GM18519 (cell line): ENCODE results near the gene CTRL.
"Not testable (repeated sequence)": the region's sequence is repeated elsewhere in the genome, so short reads cannot be mapped to it uniquely, and the experiment has no call there.

Experiments
- ATAC-seq: cut with Tn5 transposase; IDR thresholded peaks from one replicate; pipeline ENCODE4 v1.9.1; 2021; ENCODE audit warnings: mild to moderate bottlenecking, moderate library complexity; ENCODE audit not compliant: unreplicated experiment, low FRiP score

CTRL gene

DNA sequence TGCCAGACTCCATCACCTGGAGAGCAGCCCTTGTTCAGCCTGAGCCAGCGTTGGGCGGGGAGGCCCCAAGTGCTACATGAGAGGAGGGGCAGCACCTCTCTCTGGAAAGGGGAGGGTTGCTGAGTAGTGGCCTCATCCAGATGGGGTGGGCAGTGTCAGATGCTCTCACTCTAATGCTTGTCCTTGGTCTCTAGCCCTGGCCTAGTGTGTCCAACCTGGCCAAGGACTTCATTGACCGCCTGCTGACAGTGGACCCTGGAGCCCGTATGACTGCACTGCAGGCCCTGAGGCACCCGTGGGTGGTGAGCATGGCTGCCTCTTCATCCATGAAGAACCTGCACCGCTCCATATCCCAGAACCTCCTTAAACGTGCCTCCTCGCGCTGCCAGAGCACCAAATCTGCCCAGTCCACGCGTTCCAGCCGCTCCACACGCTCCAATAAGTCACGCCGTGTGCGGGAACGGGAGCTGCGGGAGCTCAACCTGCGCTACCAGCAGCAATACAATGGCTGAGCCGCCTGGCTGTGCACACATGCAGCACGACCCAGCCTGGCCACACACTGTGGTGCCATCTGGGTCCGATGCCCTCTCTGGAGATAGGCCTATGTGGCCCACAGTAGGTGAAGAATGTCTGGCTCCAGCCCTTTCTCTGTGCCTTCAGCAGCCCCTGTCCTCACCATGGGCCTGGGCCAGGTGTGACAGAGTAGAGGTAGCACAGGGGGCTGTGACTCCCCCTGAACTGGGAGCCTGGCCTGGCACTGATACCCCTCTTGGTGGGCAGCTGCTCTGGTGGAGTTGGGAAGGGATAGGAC, 4.3 kb downstream of the CTRL start:
- no peak for ATAC-seq

DNA sequence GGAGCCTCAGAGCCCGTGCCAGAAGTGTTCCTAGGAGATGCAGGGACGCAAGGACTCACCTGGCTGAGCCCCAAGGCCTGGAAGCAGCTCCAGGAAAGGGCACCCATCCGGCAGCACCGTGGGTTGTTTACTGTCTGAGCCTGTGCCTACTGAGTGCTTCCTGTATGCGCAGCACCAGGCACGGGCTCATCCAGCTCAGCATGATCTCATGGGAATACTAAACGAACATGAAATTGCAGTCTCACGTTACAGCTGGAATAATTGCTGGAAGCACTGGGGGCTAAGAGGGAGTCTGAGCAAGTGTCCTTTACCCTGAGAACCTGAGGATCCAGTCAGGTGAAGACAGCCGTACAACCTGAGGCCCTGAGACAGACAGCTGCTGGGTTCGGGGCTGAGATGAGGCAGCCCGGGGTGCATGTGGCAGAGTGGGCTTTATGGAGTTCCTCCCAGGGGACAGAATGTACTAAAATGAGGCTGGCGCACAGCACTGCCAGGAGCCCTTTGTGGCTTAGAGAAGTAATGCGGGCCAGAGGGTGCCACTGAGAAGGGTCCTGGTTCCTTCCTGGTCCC, 5.4 kb downstream of the CTRL start:
- no peak for ATAC-seq

DNA sequence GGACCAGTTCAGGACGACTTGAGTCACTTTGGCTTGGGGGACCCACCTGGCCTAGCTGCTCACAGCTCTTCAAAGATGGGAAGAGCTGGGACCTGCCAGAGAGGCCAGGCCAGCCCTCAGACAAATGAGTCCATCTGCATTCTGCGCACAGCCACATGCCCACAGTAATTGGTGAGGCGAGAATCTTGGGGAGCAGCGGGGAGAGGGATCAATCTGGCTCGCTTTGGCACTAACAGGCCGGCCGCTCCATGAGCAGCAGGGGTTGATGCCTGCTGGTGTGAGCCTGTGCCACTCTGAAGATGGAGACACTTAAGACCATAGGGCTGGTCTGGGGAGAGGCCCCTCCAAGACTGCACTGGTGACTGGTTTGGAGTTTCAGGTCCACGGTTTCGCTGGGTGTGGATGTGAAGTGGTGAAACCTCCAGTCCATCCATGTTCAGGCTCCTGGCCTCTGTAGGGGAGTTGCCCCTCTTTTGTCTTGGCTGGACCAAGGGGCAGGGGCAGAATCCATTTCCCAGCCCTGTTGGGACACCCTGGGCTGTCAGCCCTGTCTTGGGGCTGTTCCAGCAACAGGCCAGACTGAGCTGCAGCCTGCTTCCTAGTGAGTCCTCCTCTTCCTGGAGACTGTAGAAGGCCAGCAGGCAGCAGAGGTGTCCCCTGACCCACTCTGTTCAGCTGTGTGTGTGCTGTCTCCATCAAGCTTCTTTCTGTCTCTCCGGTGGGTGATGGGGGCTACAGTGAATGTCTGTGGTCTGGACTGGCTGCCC, 7.3 kb downstream of the CTRL start:
- no peak for ATAC-seq

DNA sequence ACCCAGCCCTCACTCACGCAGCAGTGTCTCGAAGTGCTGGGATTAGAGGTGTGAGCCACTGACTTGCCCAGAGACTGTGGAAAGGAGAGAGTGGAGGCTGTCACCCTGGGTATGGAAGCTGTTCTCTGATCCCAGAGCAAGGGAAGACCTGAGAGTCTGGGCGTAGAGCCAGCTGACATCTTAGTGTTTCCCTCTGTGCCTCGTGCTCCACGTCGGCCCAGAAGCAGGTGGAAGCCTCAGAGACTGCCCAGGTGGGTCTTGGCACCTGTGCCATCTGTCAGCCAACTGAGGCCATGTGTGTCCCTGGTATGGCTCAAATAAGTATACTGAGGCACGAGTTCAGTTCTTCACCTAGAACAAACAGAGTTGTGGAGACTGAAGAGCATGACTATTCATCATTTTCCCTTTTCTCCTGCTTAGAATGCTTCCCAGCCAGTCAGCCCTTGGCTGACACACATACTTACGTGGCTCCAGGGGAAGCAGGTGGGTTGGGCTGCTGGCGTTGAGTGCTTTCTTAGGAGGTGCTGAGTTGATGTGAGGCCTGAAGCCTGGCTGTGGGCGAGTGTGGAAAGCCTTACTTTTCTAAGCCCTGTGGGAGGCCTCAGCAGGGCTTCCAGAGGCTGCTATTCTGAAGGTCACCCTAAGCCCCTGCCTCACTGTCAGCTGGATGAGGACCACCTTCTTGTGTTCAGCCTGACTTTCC, 8.1 kb downstream of the CTRL start:
- ATAC-seq, result no peak

DNA sequence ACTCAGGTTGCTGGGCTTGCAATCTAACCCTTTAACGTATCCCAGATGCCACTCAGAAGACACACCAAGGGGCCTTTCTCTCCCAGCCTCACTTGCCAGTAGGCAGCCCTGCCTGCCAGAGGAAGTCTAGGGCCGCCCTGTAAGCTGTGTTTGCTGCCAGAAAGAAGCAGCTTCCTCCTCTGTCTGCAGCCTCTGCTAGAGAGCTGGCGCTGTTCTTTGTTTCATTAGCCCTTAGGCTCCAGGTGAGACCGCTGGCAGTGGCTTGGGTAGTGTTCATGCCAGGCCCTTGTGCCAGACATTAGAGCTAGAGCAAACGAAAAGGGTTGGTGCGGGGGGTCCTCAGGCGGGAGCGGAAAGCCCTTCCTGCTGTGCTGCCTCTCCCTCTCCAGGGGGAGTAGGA, 8.9 kb downstream of the CTRL start:
- no peak for ATAC-seq

DNA sequence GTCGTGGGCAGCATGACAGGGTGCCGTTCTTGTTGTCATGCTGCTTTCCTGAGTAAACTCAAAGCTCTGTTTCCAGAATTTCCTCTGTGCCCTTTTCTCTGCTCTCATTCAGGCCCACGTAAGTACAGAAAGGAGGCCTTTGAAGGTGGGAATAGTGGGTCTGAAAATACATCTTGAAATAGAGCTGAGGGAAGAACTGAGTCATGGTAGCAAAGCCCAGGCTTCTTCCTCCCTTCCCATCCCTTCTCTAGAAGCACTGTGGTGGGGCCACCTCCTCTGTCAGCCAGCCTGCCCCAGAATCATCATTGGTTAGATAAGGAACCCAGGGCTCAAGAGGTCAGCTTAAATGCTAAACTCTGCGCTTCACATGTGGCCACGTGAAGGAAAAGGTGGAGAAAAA, 9.4 kb downstream of the CTRL start:
- no peak for ATAC-seq

DNA sequence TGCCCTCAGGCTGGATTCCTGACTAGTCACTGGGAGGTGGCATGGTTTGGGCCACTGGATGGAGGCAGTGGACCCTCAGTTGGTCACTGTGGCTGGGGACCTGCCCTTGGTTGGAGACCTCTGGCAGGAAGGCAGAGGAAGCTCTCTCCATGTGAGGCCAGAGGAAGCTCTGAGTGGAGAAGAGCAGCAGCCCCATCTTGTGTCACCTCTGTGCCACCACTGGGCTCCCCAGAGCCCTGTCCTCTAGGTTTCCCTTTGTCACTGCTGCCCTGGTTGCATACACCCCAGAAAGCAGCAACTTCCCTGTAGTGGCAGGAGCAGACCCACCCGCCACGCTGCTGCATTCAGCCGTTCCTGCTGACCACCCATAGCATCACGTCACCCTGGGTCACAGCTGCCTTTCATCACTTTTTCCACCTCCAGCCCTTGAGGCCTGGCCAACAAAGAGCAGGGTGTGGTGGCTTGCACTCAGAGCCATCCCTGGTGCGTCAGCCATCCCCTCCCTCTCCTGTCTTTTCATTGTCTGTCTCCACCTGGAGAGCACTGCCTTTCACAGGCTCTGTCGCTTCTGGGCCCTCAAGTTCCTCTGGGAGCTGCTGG, 11.9 kb downstream of the CTRL start:
- no peak for ATAC-seq

DNA sequence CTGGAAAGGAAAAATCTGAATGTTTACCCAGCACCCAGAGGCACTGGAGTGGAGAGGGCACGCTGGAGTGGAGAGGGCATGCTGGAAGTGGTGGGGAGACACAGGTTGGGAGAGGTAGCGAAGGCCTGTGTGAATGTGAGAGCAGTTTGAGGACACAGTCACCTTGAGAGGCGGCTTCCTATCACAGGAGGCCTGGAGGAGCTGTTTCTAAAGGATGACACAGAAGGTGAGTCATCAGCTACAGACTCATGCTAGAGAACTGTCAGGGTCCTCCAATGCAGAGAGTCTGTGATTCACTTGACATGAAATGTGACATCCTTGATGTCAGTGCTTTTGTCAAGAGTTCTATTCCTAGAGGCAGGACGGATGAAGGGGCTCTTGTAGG, 13.8 kb downstream of the CTRL start:
- no peak for ATAC-seq

DNA sequence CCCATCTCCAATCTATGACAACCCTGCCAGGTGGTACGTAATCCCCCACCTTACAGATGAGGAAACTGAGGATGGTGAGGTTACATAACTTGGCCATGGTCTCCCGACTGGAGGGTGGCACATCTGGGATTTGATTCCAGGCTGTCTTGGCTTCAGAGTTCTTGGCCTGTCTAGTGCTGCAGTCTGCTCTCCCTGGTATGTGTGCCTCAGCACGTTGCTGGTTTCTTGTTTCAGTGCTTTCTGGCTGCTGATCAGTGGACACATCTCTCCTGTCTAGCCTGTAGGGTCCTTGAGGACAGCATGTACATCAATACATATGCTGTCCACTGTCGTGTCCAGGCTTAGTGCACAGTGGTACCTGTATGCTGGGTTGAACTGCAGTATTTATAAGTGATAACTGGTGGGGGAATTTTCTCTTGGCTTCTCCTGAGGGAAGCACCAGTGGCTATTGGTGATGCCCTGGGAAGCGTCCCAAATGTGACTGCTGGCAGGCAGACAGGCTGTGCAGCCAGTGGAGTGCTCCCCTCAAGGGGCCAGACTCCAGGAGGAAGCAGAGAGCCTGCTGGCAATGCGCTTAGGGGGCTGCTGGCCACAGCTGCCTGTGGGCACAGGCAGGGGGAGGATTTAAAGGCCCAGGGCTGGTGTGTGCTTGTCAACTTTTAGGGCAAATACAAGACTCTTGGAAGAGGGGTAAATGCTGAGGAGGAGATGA, 14.4 kb downstream of the CTRL start:
- no peak for ATAC-seq

DNA sequence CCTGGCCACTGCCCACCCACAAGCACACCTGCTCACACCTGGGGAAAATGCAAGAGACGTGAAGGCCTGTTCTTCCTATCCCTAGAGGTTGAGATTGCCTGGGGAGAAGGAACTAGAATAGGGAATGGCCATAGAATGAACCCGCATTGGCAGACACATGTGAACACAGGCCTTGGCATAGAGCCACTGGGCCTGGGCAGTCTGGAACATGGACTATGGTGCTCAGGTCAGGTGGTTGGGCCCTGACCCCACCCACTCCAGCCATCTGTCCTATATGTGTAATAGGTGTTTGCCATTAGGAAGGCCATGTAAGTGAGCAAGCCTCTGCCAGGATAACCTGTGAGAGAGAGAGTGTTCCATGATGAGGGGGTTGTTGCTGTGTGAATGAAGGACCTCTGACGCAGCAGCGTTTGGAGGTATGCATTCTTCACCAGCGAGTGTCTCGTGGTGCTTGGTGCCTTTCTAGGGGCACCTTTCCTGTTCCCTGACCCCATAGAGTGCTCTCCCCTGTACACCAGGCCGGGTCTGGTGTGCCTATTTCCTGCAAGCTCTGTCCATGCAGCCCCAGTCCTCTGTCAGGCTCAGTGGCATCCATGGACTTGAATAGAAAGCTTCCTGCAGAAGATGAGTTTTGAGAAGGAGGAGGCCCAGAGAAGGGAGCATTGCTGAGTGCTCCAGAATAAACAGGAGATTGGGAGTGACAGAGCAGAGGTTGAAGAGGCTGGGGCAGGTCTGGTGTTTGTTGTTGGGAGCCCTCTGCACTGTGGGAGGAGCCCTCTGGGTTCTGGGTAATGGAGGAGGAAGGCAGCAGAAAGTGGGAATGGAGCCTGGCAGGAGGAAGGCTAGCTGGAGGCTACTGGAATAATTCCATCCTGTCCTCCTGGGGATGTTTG, 15.6 kb downstream of the CTRL start:
- no peak for ATAC-seq

DNA sequence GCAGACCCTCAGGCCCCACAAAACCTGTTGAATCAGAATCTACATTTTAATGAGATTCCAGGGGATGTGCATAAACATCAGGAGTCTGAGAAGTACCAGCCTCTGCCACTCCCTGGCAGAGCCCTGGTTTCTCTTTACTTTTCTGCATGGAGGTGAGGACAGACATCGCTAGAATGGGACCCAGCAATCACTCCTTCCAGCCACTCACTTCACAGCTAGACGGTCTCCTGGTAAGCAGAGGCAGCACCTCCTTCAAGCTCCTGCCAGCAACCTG, 16.2 kb downstream of the CTRL start:
- not testable (repeated sequence) for ATAC-seq

DNA sequence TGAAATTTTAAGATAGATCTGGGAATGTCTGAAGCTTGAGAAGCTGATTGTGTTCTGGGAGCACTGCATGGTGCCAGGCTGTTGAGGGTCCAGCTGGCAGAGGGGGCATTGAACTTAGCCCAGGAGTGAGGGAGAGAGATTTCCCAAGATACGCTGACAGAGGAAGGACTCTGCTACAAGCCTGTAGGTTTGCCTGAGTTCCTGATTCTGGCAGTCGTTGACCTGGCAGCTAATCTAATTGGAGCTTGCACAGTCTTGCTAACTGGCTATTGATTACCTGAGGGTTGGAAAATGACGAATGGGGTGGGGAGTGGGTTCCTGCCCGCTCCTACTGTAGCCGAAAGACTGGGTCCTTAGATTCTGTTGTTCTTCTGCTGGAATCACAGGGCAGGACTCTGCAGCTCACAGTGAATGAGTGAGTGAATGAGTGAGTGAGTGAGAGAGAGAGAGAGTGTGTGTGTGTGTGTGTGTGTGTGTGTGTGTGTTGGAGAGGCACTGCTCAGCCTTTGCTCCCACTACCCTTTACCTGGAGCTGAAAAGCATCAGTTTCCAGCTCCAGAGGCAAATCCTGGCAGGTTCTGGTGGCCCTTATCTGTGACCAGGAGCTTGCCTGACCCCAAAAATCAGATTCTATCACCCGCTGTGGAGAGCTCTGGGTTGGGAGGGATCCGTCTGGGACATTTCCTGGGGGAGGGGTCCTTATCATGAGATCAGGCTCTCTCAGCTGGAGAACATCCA, 16.7 kb downstream of the CTRL start:
- no peak for ATAC-seq

DNA sequence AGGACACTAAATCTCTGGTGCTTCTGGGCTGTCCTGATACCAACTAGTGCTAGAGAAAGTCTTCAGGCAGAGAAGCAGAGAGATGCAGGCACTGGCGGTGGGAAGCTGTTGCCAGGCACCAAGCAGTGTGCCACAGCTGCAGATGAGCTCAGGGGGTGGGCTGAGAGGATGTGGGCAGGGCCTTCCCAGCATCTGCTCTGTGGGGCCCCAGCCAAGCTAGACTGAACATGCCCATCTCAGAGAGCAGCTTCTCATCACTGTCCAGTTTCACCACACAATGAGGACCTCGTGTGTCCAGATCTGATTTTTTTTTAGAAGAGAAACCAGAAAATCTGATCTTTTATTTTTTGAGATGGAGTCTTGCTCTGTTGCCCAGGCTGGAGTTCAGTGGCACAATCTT, 21.5 kb downstream of the CTRL start:
- no peak for ATAC-seq

DNA sequence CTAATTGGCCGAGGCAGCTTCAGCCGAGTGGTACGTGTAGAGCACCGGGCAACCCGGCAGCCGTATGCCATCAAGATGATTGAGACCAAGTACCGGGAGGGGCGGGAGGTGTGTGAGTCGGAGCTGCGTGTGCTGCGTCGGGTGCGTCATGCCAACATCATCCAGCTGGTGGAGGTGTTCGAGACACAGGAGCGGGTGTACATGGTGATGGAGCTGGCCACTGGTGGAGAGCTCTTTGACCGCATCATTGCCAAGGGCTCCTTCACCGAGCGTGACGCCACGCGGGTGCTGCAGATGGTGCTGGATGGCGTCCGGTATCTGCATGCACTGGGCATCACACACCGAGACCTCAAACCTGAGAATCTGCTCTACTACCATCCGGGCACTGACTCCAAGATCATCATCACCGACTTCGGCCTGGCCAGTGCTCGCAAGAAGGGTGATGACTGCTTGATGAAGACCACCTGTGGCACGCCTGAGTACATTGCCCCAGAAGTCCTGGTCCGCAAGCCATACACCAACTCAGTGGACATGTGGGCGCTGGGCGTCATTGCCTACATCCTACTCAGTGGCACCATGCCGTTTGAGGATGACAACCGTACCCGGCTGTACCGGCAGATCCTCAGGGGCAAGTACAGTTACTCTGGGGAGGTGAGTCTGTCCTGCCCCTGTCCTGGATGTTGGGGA, 22.5 kb downstream of the CTRL start:
- no peak for ATAC-seq

DNA sequence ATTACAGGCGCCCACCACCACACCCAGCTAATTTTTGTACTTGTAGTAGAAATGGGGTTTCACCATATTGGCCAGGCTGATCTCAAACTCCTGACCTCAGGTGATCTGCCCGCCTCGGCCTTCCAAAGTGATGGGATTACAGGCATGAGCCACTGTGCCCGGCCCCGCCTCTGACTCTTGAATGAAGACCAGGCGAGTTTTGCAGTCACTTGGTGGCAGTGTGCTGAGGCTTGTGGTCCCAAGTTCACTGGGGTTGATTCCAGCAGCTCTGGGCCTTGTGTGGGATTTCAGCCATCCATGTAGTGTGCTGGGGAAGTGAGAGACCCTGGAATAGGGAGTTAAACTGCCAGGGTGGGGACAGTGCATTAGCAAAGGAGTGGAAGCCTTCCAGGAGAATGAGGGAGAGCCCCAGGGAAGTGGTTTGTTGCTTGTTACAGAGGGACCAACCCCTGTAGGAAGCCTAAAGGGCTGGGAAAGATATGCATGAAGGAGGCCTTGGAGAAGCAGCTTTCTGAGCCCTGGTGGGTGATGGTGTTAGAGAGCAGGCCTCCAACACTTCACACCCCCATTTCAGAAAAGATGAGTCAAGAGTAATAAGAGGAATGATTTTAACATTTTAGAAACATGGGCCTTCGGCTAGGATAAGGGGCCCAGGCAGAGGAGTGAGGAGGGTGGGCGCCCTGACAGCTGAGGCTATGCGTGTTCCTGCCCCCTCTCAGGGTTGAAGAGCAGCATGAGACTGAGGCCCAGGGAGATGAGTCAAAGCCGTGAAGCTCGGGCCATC, 24.1 kb downstream of the CTRL start:
- no peak for ATAC-seq

DNA sequence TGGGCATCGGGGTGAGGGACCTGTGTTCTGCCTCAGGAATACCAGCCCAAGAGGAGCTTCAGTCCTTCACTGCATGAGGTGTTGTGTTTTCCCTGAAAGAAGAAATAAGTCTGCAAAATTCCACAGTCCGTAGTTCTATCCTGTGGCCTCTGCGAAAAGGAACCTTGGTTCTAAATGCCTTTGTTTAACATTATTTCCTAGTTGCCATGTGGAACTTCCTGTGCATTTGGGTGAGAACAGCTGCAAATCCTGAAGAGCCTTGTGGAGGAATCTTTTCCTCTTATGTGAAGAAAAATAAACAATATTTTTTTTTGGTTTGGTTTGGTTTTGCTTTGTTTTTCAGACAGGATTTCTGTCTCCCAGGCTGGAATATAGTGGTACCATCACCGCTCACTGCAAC, 28.8 kb downstream of the CTRL start:
- ATAC-seq, result no peak

DNA sequence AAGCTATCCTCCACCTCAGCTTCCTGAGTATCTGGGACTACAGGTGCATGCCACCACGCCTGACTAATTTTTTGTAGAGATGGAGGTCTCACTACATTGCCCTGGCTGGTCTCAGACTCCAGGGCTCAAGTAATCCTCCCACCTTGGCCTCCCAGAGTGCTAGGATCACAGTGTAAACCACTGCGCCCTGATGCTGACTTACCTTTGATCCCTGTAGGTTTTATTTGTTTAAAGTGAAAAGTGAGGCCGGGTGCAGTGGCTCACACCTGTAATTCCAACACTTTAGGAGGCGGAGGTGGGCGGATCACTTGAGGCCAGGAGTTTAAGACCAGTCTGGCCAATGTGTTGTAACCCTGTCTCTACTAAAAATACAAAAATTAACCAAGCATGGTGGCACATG, 29.9 kb downstream of the CTRL start:
- no peak for ATAC-seq
